Measurements from ENCODE around the gene PNPLA6. TPM values are rescaled to one million over a fixed set of nuclear protein-coding genes. Genes with fewer than 3 reads are reported as not detected.

PNPLA6 gene
- total and polyA plus RNA-seq, 2 of the 13 experiments (the other 11 are each of a cell fraction or from before 2014, with no cell fraction given): 24.9 to 28.2 TPM

DNA sequence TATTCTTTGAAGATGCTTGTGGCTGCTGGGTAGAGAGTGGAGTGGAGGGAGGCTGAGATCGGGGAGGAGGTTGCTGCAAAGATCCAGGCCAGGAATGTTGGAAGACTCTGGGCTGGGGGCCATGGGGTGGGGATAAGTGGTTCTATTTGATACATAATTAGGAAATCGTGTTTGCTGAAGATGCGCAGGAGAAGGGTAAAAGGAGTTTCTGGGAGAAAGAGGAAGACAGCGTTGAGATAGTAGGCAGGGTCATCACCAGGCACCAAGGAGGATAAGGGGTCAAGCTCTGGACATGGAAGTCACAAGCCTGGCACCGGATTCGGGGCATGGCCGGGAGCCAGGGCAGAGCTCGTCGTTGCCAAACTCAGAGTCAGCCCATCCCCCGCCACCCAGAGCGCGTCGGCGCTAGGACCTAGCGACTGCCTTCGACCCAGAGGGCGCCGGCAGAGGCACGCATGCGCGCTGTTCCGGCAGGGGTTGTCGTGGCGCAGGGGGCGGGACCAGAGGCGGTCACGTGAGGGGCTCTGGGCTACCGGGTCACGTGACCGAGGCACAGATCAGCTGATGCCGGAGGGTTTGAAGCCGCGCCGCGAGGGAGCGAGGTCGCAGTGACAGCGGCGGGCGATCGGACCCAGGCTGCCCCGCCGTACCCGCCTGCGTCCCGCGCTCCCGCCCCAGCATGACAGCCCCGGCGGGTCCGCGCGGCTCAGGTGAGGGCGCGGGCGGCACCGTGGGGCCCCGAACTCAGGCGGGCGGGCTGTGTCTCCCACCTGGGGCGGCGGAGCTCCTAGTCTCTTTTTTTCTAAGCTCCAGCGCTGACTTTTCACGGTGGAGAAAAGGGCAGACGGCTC lies 13.2 kb upstream of the PNPLA6 start, which contains the start of gene MCOLN1 (continued):
- TF ChIP-seq, protein P1, sequence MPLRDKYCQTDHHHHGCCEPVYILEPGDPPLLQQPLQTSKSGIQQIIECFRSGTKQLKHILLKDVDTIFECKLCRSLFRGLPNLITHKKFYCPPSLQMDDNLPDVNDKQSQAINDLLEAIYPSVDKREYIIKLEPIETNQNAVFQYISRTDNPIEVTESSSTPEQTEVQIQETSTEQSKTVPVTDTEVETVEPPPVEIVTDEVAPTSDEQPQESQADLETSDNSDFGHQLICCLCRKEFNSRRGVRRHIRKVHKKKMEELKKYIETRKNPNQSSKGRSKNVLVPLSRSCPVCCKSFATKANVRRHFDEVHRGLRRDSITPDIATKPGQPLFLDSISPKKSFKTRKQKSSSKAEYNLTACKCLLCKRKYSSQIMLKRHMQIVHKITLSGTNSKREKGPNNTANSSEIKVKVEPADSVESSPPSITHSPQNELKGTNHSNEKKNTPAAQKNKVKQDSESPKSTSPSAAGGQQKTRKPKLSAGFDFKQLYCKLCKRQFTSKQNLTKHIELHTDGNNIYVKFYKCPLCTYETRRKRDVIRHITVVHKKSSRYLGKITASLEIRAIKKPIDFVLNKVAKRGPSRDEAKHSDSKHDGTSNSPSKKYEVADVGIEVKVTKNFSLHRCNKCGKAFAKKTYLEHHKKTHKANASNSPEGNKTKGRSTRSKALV (CRISPR knock-in tag; IDR thresholded peaks at IDR 0.05): no peak
- TF ChIP-seq TRIM24 (CRISPR knock-in tag; IDR thresholded peaks at IDR 0.05) (no peak), ZNF678 (CRISPR knock-in tag; IDR thresholded peaks at IDR 0.05) (no peak; the same call in 1 of the 2 replicates), TEAD2 (CRISPR knock-in tag; IDR thresholded peaks at IDR 0.05) (no peak), ZNF772 (CRISPR knock-in tag; IDR thresholded peaks at IDR 0.05) (0 out of 2 replicates have a peak, but pooled peaks have one; percentile 45), ARNTL (CRISPR knock-in tag; IDR thresholded peaks at IDR 0.05) (peak; percentile 66; the same call in 1 of the 2 replicates), ZFP62 (CRISPR knock-in tag; IDR thresholded peaks at IDR 0.05) (no peak), ONECUT2 (CRISPR knock-in tag; IDR thresholded peaks at IDR 0.05) (no peak; the same call in 1 of the 2 replicates)
- TF ChIP-seq, protein P2, sequence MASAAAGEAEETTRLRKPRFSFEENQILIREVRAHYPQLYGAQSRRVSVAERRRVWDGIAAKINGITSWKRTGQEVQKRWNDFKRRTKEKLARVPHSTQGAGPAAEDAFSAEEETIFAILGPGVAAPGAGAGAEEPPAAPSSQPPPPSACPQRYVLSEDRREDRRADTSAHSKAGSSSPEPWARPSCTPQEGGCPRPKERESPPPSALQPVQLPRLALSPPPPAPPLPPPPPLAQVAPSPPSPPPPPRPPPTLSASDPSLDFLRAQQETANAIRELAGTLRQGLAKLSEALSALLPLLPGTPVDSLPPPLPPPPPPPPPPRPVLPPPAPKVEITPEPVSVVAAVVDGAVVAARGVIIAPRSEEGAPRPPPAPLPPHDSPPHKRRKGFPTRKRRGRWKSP (CRISPR knock-in tag; IDR thresholded peaks at IDR 0.05): no peak; the same call in 1 of the 2 replicates
- TF ChIP-seq, protein P3, sequence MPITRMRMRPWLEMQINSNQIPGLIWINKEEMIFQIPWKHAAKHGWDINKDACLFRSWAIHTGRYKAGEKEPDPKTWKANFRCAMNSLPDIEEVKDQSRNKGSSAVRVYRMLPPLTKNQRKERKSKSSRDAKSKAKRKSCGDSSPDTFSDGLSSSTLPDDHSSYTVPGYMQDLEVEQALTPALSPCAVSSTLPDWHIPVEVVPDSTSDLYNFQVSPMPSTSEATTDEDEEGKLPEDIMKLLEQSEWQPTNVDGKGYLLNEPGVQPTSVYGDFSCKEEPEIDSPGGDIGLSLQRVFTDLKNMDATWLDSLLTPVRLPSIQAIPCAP (CRISPR knock-in tag; IDR thresholded peaks at IDR 0.05; ENCODE audit: low read depth): peak; percentile 61; the same call in 1 of the 2 replicates
- TF ChIP-seq, protein P4, sequence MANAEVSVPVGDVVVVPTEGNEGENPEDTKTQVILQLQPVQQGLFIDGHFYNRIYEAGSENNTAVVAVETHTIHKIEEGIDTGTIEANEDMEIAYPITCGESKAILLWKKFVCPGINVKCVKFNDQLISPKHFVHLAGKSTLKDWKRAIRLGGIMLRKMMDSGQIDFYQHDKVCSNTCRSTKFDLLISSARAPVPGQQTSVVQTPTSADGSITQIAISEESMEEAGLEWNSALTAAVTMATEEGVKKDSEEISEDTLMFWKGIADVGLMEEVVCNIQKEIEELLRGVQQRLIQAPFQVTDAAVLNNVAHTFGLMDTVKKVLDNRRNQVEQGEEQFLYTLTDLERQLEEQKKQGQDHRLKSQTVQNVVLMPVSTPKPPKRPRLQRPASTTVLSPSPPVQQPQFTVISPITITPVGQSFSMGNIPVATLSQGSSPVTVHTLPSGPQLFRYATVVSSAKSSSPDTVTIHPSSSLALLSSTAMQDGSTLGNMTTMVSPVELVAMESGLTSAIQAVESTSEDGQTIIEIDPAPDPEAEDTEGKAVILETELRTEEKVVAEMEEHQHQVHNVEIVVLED (CRISPR knock-in tag; IDR thresholded peaks at IDR 0.05; ENCODE audit: borderline replicate concordance): peak; percentile 86
- TF ChIP-seq, protein P5, sequence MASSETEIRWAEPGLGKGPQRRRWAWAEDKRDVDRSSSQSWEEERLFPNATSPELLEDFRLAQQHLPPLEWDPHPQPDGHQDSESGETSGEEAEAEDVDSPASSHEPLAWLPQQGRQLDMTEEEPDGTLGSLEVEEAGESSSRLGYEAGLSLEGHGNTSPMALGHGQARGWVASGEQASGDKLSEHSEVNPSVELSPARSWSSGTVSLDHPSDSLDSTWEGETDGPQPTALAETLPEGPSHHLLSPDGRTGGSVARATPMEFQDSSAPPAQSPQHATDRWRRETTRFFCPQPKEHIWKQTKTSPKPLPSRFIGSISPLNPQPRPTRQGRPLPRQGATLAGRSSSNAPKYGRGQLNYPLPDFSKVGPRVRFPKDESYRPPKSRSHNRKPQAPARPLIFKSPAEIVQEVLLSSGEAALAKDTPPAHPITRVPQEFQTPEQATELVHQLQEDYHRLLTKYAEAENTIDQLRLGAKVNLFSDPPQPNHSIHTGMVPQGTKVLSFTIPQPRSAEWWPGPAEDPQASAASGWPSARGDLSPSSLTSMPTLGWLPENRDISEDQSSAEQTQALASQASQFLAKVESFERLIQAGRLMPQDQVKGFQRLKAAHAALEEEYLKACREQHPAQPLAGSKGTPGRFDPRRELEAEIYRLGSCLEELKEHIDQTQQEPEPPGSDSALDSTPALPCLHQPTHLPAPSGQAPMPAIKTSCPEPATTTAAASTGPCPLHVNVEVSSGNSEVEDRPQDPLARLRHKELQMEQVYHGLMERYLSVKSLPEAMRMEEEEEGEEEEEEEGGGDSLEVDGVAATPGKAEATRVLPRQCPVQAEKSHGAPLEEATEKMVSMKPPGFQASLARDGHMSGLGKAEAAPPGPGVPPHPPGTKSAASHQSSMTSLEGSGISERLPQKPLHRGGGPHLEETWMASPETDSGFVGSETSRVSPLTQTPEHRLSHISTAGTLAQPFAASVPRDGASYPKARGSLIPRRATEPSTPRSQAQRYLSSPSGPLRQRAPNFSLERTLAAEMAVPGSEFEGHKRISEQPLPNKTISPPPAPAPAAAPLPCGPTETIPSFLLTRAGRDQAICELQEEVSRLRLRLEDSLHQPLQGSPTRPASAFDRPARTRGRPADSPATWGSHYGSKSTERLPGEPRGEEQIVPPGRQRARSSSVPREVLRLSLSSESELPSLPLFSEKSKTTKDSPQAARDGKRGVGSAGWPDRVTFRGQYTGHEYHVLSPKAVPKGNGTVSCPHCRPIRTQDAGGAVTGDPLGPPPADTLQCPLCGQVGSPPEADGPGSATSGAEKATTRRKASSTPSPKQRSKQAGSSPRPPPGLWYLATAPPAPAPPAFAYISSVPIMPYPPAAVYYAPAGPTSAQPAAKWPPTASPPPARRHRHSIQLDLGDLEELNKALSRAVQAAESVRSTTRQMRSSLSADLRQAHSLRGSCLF (CRISPR knock-in tag; IDR thresholded peaks at IDR 0.05; ENCODE audit: borderline replicate concordance): no peak
- TF ChIP-seq, protein P6, sequence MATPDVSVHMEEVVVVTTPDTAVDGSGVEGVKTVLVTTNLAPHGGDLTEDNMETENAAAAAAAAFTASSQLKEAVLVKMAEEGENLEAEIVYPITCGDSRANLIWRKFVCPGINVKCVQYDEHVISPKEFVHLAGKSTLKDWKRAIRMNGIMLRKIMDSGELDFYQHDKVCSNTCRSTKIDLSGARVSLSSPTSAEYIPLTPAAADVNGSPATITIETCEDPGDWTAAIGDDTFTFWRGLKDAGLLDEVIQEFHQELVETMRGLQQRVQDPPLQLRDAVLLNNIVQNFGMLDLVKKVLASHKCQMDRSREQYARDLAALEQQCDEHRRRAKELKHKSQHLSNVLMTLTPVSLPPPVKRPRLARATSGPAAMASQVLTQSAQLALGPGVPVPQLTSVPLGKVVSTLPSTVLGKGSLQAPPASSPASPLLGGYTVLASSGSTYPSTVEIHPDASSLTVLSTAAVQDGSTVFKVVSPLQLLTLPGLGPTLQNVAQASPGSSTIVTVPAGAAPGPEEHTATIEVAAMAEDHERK (CRISPR knock-in tag; IDR thresholded peaks at IDR 0.05; ENCODE audit: low read depth): peak; percentile 58
- TF ChIP-seq, protein P7, sequence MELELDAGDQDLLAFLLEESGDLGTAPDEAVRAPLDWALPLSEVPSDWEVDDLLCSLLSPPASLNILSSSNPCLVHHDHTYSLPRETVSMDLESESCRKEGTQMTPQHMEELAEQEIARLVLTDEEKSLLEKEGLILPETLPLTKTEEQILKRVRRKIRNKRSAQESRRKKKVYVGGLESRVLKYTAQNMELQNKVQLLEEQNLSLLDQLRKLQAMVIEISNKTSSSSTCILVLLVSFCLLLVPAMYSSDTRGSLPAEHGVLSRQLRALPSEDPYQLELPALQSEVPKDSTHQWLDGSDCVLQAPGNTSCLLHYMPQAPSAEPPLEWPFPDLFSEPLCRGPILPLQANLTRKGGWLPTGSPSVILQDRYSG (CRISPR knock-in tag; IDR thresholded peaks at IDR 0.05): no peak

Measured in HepG2 (cell line).